Thymus (tissue), 11 donors: ENCODE results near the gene SPIN4. TPM values are rescaled to one million over a fixed set of nuclear protein-coding genes. Genes with fewer than 3 reads are reported as not detected.

Experiments used
- DNase-seq, 9 donors: peaks; one replicate each; pipeline ENCODE4 v3.0.0-alpha.2; 2013; ENCODE audit warnings: low spot score in 9 of 9, low read depth in 6 of 9, missing footprints in 1 of 9
- H3K27ac ChIP-seq, 2 donors: one replicate each; pipeline ENCODE4 v1.5.1; 2013; ENCODE audit warnings: control low read depth in 1 of 2, low read depth in 1 of 2, low read length in 1 of 2, mild to moderate bottlenecking in 1 of 2, moderate library complexity in 1 of 2
- H3K27me3 ChIP-seq, 2 donors: one replicate each; pipeline ENCODE4 v1.5.1; 2013; ENCODE audit warnings: low read length in 1 of 2; ENCODE audit not compliant: control insufficient read depth in 2 of 2, insufficient read depth in 1 of 2
- H3K36me3 ChIP-seq, 2 donors: one replicate each; pipeline ENCODE4 v1.5.1; 2013; ENCODE audit warnings: low read length in 1 of 2, mild to moderate bottlenecking in 1 of 2, moderate library complexity in 1 of 2; ENCODE audit not compliant: control insufficient read depth in 2 of 2, insufficient read depth in 2 of 2
- H3K4me1 ChIP-seq, 2 donors: one replicate each; pipeline ENCODE4 v1.5.1; 2013; ENCODE audit warnings: low read length in 2 of 2; ENCODE audit not compliant: control insufficient read depth in 2 of 2, insufficient read depth in 2 of 2
- H3K4me3 ChIP-seq, 2 donors: one replicate each; pipeline ENCODE4 v1.5.1; 2013; ENCODE audit warnings: low read length in 2 of 2, control low read depth in 1 of 2, mild to moderate bottlenecking in 1 of 2
- H3K9me3 ChIP-seq, 2 donors: one replicate each; pipeline ENCODE4 v1.5.1; 2013; ENCODE audit warnings: low read length in 1 of 2, mild to moderate bottlenecking in 1 of 2; ENCODE audit not compliant: control insufficient read depth in 2 of 2, insufficient read depth in 1 of 2
- WGBS: extraction: QIAGEN DNeasy Blood & Tissue Kit; methylation state at CpG from one replicate; pipeline ENCODE4 v1.1.7; 2013; 5-methylcytosine and 5-hydroxymethylcytosine counted together
- polyA plus RNA-seq: library from polyadenylated mRNA; stranded (reverse); fragments of 200-250 nt; gene quantifications from one replicate; pipeline ENCODE4 v1.2.3, GENCODE V29; 2013
- total RNA-seq: library from RNA; stranded (reverse); fragments of 120-200 nt; gene quantifications from one replicate; pipeline ENCODE4 v1.2.4, GENCODE V29; 2013
- donor health status: healthy.

The SPIN4 gene
- total and polyA plus RNA-seq, 2 donors: 2.6 to 2.8 TPM

- Histone ChIP-seq H3K27me3 (no peaks in the 10 kb centered on the region), H3K36me3 (no peaks in the 10 kb centered on the region), H3K27ac (no peak overlapping the region), H3K9me3 (no peaks in the 10 kb centered on the region), H3K4me1 (no peaks in the 10 kb centered on the region), H3K4me3 (no peak overlapping the region)
- WGBS: 95% methylated on average over 4 of the region's 4 CpGs
- DNase-seq: no peak
Measured at GRCh38 chrX:63363788-63364187, 12.7 kb upstream of the SPIN4 start.

- Histone ChIP-seq H3K27ac (no peak overlapping the region), H3K4me3 (no peak overlapping the region), H3K4me1 (no peaks in the 10 kb centered on the region), H3K36me3 (no peaks in the 10 kb centered on the region), H3K9me3 (no peaks in the 10 kb centered on the region), H3K27me3 (no peaks in the 10 kb centered on the region)
- WGBS: 92% methylated on average over 2 of the region's 2 CpGs
- no peak for DNase-seq
Measured at GRCh38 chrX:63361494-63361893, 10.4 kb upstream of the SPIN4 start.

- Histone ChIP-seq H3K9me3 (no peaks in the 10 kb centered on the region), H3K27me3 (no peaks in the 10 kb centered on the region), H3K27ac (no peak overlapping the region), H3K4me3 (no peak overlapping the region), H3K36me3 (no peaks in the 10 kb centered on the region), H3K4me1 (peaks cover 0 to under 1% of the 10 kb centered on the region in 2 donors)
- DNase-seq: no peak
Measured at GRCh38 chrX:63354484-63354883, 3.4 kb upstream of the SPIN4 start.

- Histone ChIP-seq H3K4me1 (peaks cover 0 to 2% of the 10 kb centered on the region in 2 donors), H3K27me3 (no peaks in the 10 kb centered on the region), H3K4me3 (peak overlapping the region; percentile 58 to 63), H3K27ac (no peak overlapping the region), H3K9me3 (no peaks in the 10 kb centered on the region), H3K36me3 (no peaks in the 10 kb centered on the region)
- 0% methylated on average over 20 of the region's 20 CpGs for WGBS
- DNase-seq: peak in 3 of 9 donors; percentile 8 to 39 (median 13)
Measured at GRCh38 chrX:63350465-63350877, 661 bp downstream of the SPIN4 start.

- Histone ChIP-seq H3K27ac (no peak overlapping the region), H3K4me3 (no peak overlapping the region), H3K4me1 (peaks cover 0 to 2% of the 10 kb centered on the region in 2 donors), H3K27me3 (no peaks in the 10 kb centered on the region), H3K36me3 (no peaks in the 10 kb centered on the region), H3K9me3 (no peaks in the 10 kb centered on the region)
- WGBS: 46% methylated on average over 3 of the region's 3 CpGs
- peak in 1 of 9 donors; percentile 10 for DNase-seq
Measured at GRCh38 chrX:63349307-63349706, 1.8 kb downstream of the SPIN4 start.

DNA sequence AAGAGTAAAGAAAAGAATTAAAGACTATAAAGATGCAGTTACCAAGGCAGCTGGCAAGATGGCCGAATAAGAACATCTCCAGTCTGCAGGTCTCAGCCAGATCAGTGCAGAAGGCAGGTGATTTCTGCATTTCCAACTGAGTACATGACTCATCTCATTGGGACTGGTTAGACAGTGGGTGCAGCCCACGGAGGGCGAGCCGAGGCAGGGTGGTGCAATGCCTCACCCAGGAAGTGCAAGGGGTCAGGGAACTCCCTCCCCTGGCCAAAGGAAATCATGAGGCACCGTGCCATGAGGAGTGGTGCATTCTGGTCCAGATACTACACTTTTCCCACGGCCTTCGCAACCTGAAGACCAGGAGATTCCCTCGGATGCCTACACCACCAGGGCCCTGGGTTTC lies 20.5 kb downstream of the SPIN4 start:
- H3K27ac ChIP-seq: no peak overlapping the region
- no peak for DNase-seq
- WGBS: 95% methylated on average over 8 of the region's 8 CpGs
- H3K27me3 ChIP-seq: no peaks in the 10 kb centered on the region
- H3K9me3 ChIP-seq: no peaks in the 10 kb centered on the region
- H3K36me3 ChIP-seq: no peaks in the 10 kb centered on the region
- H3K4me3 ChIP-seq: no peak overlapping the region
- H3K4me1 ChIP-seq: no peaks in the 10 kb centered on the region

- Histone ChIP-seq H3K4me1 (no peaks in the 10 kb centered on the region), H3K4me3 (no peak overlapping the region), H3K9me3 (no peaks in the 10 kb centered on the region), H3K27me3 (no peaks in the 10 kb centered on the region), H3K36me3 (no peaks in the 10 kb centered on the region), H3K27ac (no peak overlapping the region)
- WGBS: 99% methylated on average over 2 of the region's 2 CpGs
- no peak for DNase-seq
Measured at GRCh38 chrX:63327788-63328187, 23.3 kb downstream of the SPIN4 start.

GRCh38 chrX:63299596-63299995 lies 51.5 kb downstream of the SPIN4 start:
- no peak for DNase-seq
- Histone ChIP-seq H3K9me3 (no peaks in the 10 kb centered on the region), H3K27me3 (no peaks in the 10 kb centered on the region), H3K36me3 (no peaks in the 10 kb centered on the region), H3K27ac (no peak overlapping the region), H3K4me3 (no peak overlapping the region), H3K4me1 (no peaks in the 10 kb centered on the region)
- WGBS: 97% methylated on average over 13 of the region's 13 CpGs
